HepG2 (cell line): ENCODE results near the gene PRR15L. TPM values are rescaled to one million over a fixed set of nuclear protein-coding genes. Genes with fewer than 3 reads are reported as not detected.

Experiments
- ATAC-seq: fragments of 200-7000 bp; cut with Tn5 transposase; 3 replicates; pipeline ENCODE4 v1.9.1; 2020; ENCODE audit warnings: mild to moderate bottlenecking, moderate library complexity
- BruUV-seq: library from RNA; stranded (reverse); fragments of 400-500 nt; replicated peaks from 2 replicates; lab custom pipeline; 2021; lab: Mats Ljungman, UMichigan
- CTCF ChIA-PET: fragments of 300-600 bp; formaldehyde crosslinking; extraction: SDS; loops from one replicate; lab custom pipeline; 2021; ENCODE audit warnings: low total read pairs, inconsistent platforms, low intra/inter-chr PET ratio; lab: Yijun Ruan, JAX
- POLR2A ChIA-PET: fragments of 350-600 bp; sonication (Branson Sonifier 250); formaldehyde crosslinking; loops from one replicate; lab custom pipeline; 2020; ENCODE audit warnings: antibody characterized with exemption, inconsistent platforms; lab: Yijun Ruan, JAX
- DNase-seq: peaks from one replicate; pipeline ENCODE4 v3.0.0-alpha.2; 2015; ENCODE audit warnings: low spot score
- FAIRE-seq: peaks from 3 replicates; lab custom pipeline; 2011; peaks lifted over from hg19 to GRCh38; lab: Jason Lieb, UNC
- H2AFZ ChIP-seq: one replicate; pipeline ENCODE4 v1.6.1; 2011; ENCODE audit warnings: low read length, inconsistent platforms
- H3K27ac ChIP-seq: fragments of 300-600 bp; 3 replicates; pipeline ENCODE4 v1.8.0; 2011; ENCODE audit warnings: mixed run types, mild to moderate bottlenecking, mixed read lengths, low read length, inconsistent platforms; ENCODE audit not compliant: insufficient read depth; ENCODE audit errors: extremely low read length
- H3K27me3 ChIP-seq, 2 experiments: fragments of 200-600 bp in 1 of 2; 2 replicates in 1 of 2; 3 replicates in 1 of 2; pipeline versions ENCODE4 v1.6.0 to v1.8.0; 2011; ENCODE audit warnings: low read length in 2 of 2, mild to moderate bottlenecking in 2 of 2, moderate library complexity in 2 of 2, inconsistent platforms in 1 of 2; ENCODE audit not compliant: insufficient read depth in 2 of 2, control insufficient read depth in 1 of 2
- H3K36me3 ChIP-seq, 2 experiments: fragments of 200-600 bp in 1 of 2; replicated peaks in 1 of 2; 2 replicates in 1 of 2; 3 replicates in 1 of 2; pipeline versions ENCODE4 v1.5.1 to v1.8.0; 2011; ENCODE audit warnings: low read length in 2 of 2, inconsistent platforms in 1 of 2; ENCODE audit not compliant: insufficient read depth in 2 of 2, control insufficient read depth in 1 of 2
- H3K4me1 ChIP-seq: 2 replicates; pipeline ENCODE4 v1.5.1; 2012; ENCODE audit warnings: low read length, inconsistent platforms; ENCODE audit not compliant: insufficient read depth
- H3K4me2 ChIP-seq: 2 replicates; pipeline ENCODE4 v1.6.0; 2011; ENCODE audit warnings: low read depth, low read length, inconsistent platforms
- H3K4me3 ChIP-seq, 3 experiments: fragments of 200-600 bp in 1 of 3; sonication (generic), shearing (Covaris generic) in 1 of 3; replicated peaks in 1 of 3; 2 replicates each; pipeline ENCODE4 v1.5.1; 2011 to 2016; ENCODE audit warnings: low read length in 3 of 3, inconsistent platforms in 2 of 3, low read depth in 2 of 3, mild to moderate bottlenecking in 2 of 3, control low read depth in 1 of 3, mixed read lengths in 1 of 3; ENCODE audit not compliant: insufficient read depth in 1 of 3
- H3K79me2 ChIP-seq: one replicate; pipeline ENCODE4 v1.6.1; 2011; ENCODE audit warnings: low read length, inconsistent platforms; ENCODE audit not compliant: insufficient read depth
- H3K9ac ChIP-seq: 2 replicates; pipeline ENCODE4 v1.6.0; 2011; ENCODE audit warnings: mild to moderate bottlenecking, low read depth, low read length, inconsistent platforms; ENCODE audit not compliant: insufficient read depth
- H3K9me3 ChIP-seq: 2 replicates; pipeline ENCODE4 v1.5.1; 2012; ENCODE audit warnings: mild to moderate bottlenecking, low read length
- H4K20me1 ChIP-seq: 2 replicates; pipeline ENCODE4 v1.6.0; 2011; ENCODE audit warnings: inconsistent platforms, mild to moderate bottlenecking, low read length, moderate library complexity; ENCODE audit not compliant: insufficient read depth
- ATF5 ChIP-seq: sonication (generic); formaldehyde crosslinking; IDR thresholded peaks from 2 replicates; pipeline ENCODE4 v1.4.0; 2020; ENCODE audit warnings: mild to moderate bottlenecking, low read depth, missing genetic modification reagents
- HMGXB4 ChIP-seq, 2 experiments: sonication (generic) in 1 of 2; formaldehyde crosslinking in 1 of 2; IDR thresholded peaks; 2 replicates each; pipeline versions ENCODE4 v1.4.0 to v1.6.1; 2018 to 2020; ENCODE audit warnings: missing genetic modification reagents in 2 of 2, borderline replicate concordance in 1 of 2, low read depth in 1 of 2, mild to moderate bottlenecking in 1 of 2, missing biosample characterization in 1 of 2
- WGBS: methylation state at CpG from one replicate; pipeline ENCODE4 v1.1.6; 2017; ENCODE audit warnings: low lambda C conversion rate; 5-methylcytosine and 5-hydroxymethylcytosine counted together
- in situ Hi-C: cut with HindIII; loops from 2 replicates; pipeline ENCODE4 v1.10.0; 2017; ENCODE audit warnings: low pct_unique_long_range_greater_than_20kb; ENCODE audit not compliant: extremely low pct_ligation_motif_present
- intact Hi-C: fragments of 100-400 bp; cut with micrococcal nuclease; formaldehyde crosslinking; loops from one replicate; pipeline ENCODE4 v1.10.0; 2022; ENCODE audit not compliant: unreplicated experiment
- polyA plus RNA-seq, 8 experiments: library from polyadenylated mRNA; depleted of rRNA in 3 of 8; stranded (reverse) in 7 of 8; unstranded in 1 of 8; fragments of >200 nt; fragmentation: Illumina TruSeq in 4 of 8; extraction: Trizol in 4 of 8; gene quantifications; 2 replicates each; pipeline versions ENCODE4 v1.2.1 to v1.2.3, GENCODE V29; 2011 to 2016; ENCODE audit warnings: low read depth in 4 of 8, missing spikeins in 1 of 8, mixed read lengths in 1 of 8; ENCODE audit not compliant: insufficient read depth in 1 of 8
- total RNA-seq, 5 experiments: library from RNA; depleted of rRNA; stranded (reverse); fragments of >200 nt; fragmentation: Illumina TruSeq; extraction: Trizol; gene quantifications; 2 replicates each; pipeline ENCODE4 v1.2.3, GENCODE V29; 2016; ENCODE audit warnings: low read depth in 1 of 5

The PRR15L gene
- total and polyA plus RNA-seq, 2 of the 13 experiments (the other 11 are each of a cell fraction or from before 2014, with no cell fraction given), result 0.44 to 2.0 TPM

- TF ChIP-seq HMGXB4 (CRISPR knock-in tag; IDR thresholded peaks at IDR 0.05; ENCODE audit: borderline replicate concordance in 1 of 2, low read depth in 1 of 2), result no peak
Observed at GRCh38 chr17:47993031-47993564, 35.4 kb upstream of the PRR15L start (continued).

- Histone ChIP-seq H3K4me3 (no peak overlapping the region), H3K9me3 (no peaks in the 10 kb centered on the region), H2AFZ (no peak overlapping the region), H3K27ac (no peak overlapping the region), H3K27me3 (peaks cover 3 to 52% of the 10 kb centered on the region in 2 experiments; a peak in 3 of 5 replicates), H3K79me2 (no peaks in the 10 kb centered on the region), H3K4me2 (no peak overlapping the region), H4K20me1 (no peaks in the 10 kb centered on the region), H3K4me1 (peaks cover 45% of the 10 kb centered on the region), H3K9ac (no peak overlapping the region)
- intact Hi-C loops (no loop called here), in situ Hi-C loops (no loop called here)
- BruUV-seq, result no TSS peak
- FAIRE-seq (no peak), DNase-seq (no peak)
- CTCF ChIA-PET, result no interaction called here
- POLR2A ChIA-PET, result no interaction called here
- 14% methylated on average over 4 of the region's 4 CpGs for WGBS
- TF ChIP-seq ATF5 (CRISPR knock-in tag), result no peak
- TF ChIP-seq, all 625 proteins: peak for 0
- no peak for ATAC-seq
- no peaks in the 10 kb centered on the region for H3K36me3 ChIP-seq
Observed at GRCh38 chr17:47992216-47992615, 34.5 kb upstream of the PRR15L start.
